Fibroblast of pulmonary artery (primary cell): ENCODE measurements around the gene BCL2L13.

Source experiments
- DNase-seq: peaks from one replicate; pipeline ENCODE4 v3.0.0-alpha.2; 2010; ENCODE audit warnings: low read depth
- H3K4me3 ChIP-seq: replicated peaks from 2 replicates; pipeline ENCODE4 v1.5.1; 2011; ENCODE audit warnings: low read depth, mild to moderate bottlenecking, control low read depth, low read length, moderate library complexity
- CTCF ChIP-seq: IDR thresholded peaks from 2 replicates; pipeline ENCODE4 v1.5.1; 2011; ENCODE audit warnings: mild to moderate bottlenecking, control low read depth, low read length, inconsistent platforms; ENCODE audit errors: missing control alignments

BCL2L13 gene

GRCh38 chr22:17774206-17774925 lies 135.8 kb downstream of the BCL2L13 start, which contains the start of gene BID:
Gene BID, minus strand, starts transcription at chr22:17774469. Its CDS starts 24,353 bp downstream, at chr22:17750116.
- no peak for DNase-seq
- peak within 1 kb of the TSS; percentile 55 for H3K4me3 ChIP-seq
- TF ChIP-seq CTCF: no peak

- DNase-seq: no peak
- no peak for TF ChIP-seq CTCF
- peak overlapping the region; percentile 55 for H3K4me3 ChIP-seq
These were observed 136.5 kb downstream of the BCL2L13 start for GRCh38 chr22:17774926-17775685.

- no peak for DNase-seq
- no peak for TF ChIP-seq CTCF
- no peak overlapping the region for H3K4me3 ChIP-seq
These were observed 137.4 kb downstream of the BCL2L13 start for GRCh38 chr22:17775781-17776465.

- no peak for TF ChIP-seq CTCF
- no peak for DNase-seq
- no peak overlapping the region for H3K4me3 ChIP-seq
These were observed 138.6 kb downstream of the BCL2L13 start for GRCh38 chr22:17777005-17777716.

GRCh38 chr22:17777717-17778044 lies 139.1 kb downstream of the BCL2L13 start:
- no peak for DNase-seq
- TF ChIP-seq CTCF: no peak
- no peak overlapping the region for H3K4me3 ChIP-seq

GRCh38 chr22:17778412-17778976 lies 139.9 kb downstream of the BCL2L13 start:
- no peak overlapping the region for H3K4me3 ChIP-seq
- no peak for TF ChIP-seq CTCF
- no peak for DNase-seq
